HL-60 (cell line): ENCODE data around the gene ZFY.

Experiments
- DNase-seq, 2 experiments: peaks; one replicate each; pipeline ENCODE4 v3.0.0-alpha.2; 2010 to 2020; ENCODE audit warnings: low read depth in 1 of 2, low spot score in 1 of 2
- H3K27ac ChIP-seq: fragments of 250-450 bp; sonication (Bioruptor Pico); replicated peaks from 2 replicates; pipeline ENCODE4 v1.5.1; 2020; ENCODE audit warnings: mild to moderate bottlenecking, moderate library complexity
- H3K27me3 ChIP-seq: fragments of 250-450 bp; sonication (Bioruptor Pico); 2 replicates; pipeline ENCODE4 v1.5.1; 2021; ENCODE audit warnings: mild to moderate bottlenecking, moderate library complexity; ENCODE audit not compliant: insufficient read depth, poor library complexity, severe bottlenecking
- H3K4me3 ChIP-seq: replicated peaks from 2 replicates; pipeline ENCODE4 v1.5.1; 2011; ENCODE audit warnings: mild to moderate bottlenecking, control low read depth, low read length; ENCODE audit not compliant: insufficient read depth
- GABPA ChIP-seq: IDR thresholded peaks from 2 replicates; pipeline ENCODE4 v1.6.1; 2012; ENCODE audit warnings: low read depth
- POLR2AphosphoS5 ChIP-seq: IDR thresholded peaks from 2 replicates; pipeline ENCODE4 v1.6.1; 2012; ENCODE audit warnings: low read depth
- SPI1 ChIP-seq: IDR thresholded peaks from 2 replicates; pipeline ENCODE4 v1.6.1; 2012; ENCODE audit warnings: low read depth, mild to moderate bottlenecking, borderline replicate concordance
- TF ChIP-seq, protein P1 (sequence below): IDR thresholded peaks from one replicate; pipeline ENCODE4 v1.5.1; 2011; ENCODE audit warnings: low read length, control low read depth, inconsistent platforms; ENCODE audit not compliant: insufficient read depth
- TF ChIP-seq, protein P2 (sequence below): IDR thresholded peaks from 2 replicates; pipeline ENCODE4 v1.6.1; 2012; ENCODE audit warnings: low read depth; ENCODE audit not compliant: insufficient replicate concordance

Gene ZFY

GRCh38 chrY:2887955-2888354 is 47.2 kb upstream of the ZFY start:
- no peak for DNase-seq
- no peak overlapping the region for H3K4me3 ChIP-seq
- no peak for TF ChIP-seq GABPA
- TF ChIP-seq, protein P1, sequence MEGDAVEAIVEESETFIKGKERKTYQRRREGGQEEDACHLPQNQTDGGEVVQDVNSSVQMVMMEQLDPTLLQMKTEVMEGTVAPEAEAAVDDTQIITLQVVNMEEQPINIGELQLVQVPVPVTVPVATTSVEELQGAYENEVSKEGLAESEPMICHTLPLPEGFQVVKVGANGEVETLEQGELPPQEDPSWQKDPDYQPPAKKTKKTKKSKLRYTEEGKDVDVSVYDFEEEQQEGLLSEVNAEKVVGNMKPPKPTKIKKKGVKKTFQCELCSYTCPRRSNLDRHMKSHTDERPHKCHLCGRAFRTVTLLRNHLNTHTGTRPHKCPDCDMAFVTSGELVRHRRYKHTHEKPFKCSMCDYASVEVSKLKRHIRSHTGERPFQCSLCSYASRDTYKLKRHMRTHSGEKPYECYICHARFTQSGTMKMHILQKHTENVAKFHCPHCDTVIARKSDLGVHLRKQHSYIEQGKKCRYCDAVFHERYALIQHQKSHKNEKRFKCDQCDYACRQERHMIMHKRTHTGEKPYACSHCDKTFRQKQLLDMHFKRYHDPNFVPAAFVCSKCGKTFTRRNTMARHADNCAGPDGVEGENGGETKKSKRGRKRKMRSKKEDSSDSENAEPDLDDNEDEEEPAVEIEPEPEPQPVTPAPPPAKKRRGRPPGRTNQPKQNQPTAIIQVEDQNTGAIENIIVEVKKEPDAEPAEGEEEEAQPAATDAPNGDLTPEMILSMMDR = no peak
- TF ChIP-seq SPI1 = no peak
- no peak for TF ChIP-seq POLR2AphosphoS5
- TF ChIP-seq, protein P2, sequence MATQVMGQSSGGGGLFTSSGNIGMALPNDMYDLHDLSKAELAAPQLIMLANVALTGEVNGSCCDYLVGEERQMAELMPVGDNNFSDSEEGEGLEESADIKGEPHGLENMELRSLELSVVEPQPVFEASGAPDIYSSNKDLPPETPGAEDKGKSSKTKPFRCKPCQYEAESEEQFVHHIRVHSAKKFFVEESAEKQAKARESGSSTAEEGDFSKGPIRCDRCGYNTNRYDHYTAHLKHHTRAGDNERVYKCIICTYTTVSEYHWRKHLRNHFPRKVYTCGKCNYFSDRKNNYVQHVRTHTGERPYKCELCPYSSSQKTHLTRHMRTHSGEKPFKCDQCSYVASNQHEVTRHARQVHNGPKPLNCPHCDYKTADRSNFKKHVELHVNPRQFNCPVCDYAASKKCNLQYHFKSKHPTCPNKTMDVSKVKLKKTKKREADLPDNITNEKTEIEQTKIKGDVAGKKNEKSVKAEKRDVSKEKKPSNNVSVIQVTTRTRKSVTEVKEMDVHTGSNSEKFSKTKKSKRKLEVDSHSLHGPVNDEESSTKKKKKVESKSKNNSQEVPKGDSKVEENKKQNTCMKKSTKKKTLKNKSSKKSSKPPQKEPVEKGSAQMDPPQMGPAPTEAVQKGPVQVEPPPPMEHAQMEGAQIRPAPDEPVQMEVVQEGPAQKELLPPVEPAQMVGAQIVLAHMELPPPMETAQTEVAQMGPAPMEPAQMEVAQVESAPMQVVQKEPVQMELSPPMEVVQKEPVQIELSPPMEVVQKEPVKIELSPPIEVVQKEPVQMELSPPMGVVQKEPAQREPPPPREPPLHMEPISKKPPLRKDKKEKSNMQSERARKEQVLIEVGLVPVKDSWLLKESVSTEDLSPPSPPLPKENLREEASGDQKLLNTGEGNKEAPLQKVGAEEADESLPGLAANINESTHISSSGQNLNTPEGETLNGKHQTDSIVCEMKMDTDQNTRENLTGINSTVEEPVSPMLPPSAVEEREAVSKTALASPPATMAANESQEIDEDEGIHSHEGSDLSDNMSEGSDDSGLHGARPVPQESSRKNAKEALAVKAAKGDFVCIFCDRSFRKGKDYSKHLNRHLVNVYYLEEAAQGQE = no peak
- no peaks in the 10 kb centered on the region for H3K27me3 ChIP-seq
- no peak overlapping the region for H3K27ac ChIP-seq

DNA sequence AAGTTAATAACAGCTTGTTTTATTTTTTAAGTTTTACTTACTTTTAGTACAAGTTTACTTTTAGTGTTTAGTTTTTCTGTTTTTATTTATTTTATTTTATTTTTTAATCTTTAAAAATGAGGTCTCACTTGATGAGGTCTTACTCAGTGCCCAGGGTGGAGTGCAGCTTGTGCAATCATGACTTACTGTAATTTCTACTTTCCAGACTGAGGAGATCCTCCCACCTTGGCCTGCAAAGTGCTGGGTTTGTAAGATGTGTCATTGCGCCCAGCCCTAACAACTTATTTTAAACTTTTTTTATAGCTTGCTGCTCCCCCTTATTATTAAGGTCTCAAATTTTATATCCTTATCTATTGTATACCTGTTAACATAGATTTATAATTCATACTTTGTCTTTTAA is 41.7 kb upstream of the ZFY start:
- no peak overlapping the region for H3K4me3 ChIP-seq
- TF ChIP-seq, protein P1 = no peak
- TF ChIP-seq SPI1 (no peak), GABPA (no peak), POLR2AphosphoS5 (no peak)
- TF ChIP-seq, protein P2 = no peak

DNA sequence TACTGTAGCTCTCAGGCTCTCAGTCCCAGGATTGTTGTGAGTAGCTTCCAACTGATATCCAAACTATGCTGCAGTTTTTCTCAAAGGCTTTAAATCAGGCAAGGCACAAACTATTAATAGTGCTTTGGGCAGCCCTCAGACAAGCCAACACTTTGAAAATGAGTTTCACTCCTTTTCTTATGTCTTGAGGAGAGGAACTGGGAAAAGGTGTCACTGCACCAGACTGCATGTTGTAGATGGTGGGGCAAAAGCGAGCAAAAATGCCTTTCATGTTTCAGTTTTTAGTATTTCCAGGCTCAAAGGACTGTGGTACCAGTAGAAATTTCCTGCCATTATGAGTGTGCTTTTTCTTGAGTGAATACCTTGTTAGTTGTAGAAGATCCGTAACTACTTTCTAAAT is 39.1 kb upstream of the ZFY start:
- TF ChIP-seq GABPA = no peak
- TF ChIP-seq, protein P1 = no peak
- TF ChIP-seq SPI1 = no peak
- TF ChIP-seq POLR2AphosphoS5 = no peak
- TF ChIP-seq, protein P2 = no peak
- Histone ChIP-seq H3K27me3 (no peaks in the 10 kb centered on the region), H3K27ac (no peak overlapping the region), H3K4me3 (no peak overlapping the region)
- no peak for DNase-seq

More for the DNA sequence above, 41.7 kb upstream of the ZFY start:
- Histone ChIP-seq H3K27me3 (no peaks in the 10 kb centered on the region), H3K27ac (no peak overlapping the region)
- DNase-seq = no peak
